ENCODE measurements around the gene DLG5. TPM values are rescaled to one million over a fixed set of nuclear protein-coding genes. Genes with fewer than 3 reads are reported as not detected.

The DLG5 gene
- total RNA-seq, 1 donor from 2014 or later: 34.6 TPM

DNA sequence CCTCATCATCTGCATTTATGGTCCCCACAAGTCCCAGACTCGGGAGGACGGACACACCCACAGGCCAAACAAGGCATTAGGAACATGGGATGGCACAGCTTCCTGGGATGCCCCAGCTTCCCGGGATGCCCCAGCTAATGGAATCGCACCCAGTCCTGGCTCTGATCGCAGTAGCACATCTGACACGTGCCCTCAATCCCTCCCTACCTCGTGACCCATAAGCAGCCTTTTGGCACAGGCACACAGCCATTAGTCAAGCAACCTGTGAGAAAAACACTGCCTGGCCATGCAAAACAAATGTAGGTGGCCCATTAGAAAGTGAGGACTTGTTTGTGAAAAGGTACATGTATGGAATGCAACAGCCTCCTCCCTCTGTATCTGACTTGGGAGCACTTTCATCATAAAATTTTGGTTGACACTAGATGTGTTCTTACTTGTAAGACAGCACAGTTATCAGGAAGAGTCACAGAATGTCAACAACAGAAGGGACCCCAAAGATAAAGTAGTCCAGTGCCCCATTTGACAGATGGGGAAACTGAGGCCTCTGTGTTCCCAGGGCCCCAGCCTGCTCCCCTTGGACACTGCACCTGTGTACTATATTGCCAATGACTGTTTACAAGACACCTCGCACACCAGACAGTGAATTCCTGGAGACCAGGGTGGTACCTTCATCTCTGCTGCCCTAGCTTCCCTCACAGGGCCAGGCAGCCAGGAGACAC lies 34.4 kb downstream of the DLG5 start:
- peak; percentile 7 for DNase-seq

- DNase-seq: no peak
Measured at GRCh38 chr10:77890097-77890496, 36.5 kb downstream of the DLG5 start.

- peak; percentile 17 for DNase-seq
Measured at GRCh38 chr10:77889277-77889903, 37.2 kb downstream of the DLG5 start.

- no peak for DNase-seq
Measured at GRCh38 chr10:77888356-77888703, 38.2 kb downstream of the DLG5 start.

DNA sequence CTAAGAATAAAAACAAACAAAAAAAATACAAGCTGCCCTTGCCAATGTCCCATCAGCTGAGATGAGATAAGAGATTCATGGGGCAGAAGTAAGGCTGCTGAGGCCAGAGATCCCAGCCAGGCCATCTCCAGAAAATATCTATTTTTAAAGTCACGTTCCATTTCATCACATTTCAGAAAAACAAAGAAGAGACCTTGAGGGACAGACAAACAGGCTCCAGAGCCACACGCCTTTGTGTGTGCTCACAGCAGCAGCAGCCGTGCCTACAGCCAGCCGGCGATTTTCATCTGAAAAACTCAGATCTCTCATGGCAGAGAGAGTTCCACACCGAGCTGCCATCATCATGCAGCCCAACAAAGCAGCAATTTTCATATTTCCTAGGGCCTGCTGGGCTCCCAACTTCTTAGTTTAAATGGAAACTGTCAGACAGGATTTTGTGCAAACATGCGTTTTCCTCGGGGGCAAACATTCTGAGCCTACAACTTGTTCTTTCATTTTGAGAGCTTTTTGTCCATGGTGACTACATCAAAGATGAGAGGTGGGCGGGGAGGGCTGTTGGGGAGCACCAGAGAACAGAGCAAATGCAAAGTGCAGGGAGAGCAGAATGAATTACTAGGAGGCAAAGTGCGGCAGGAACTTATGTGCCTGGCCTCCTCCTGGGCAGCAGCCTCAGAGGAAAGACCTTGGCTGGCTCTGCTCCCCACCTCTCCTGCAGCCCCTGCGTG lies 38.8 kb downstream of the DLG5 start:
- peak; percentile 35 for DNase-seq

GRCh38 chr10:77886795-77887355 lies 39.7 kb downstream of the DLG5 start:
- DNase-seq: no peak

GRCh38 chr10:77884181-77884580 lies 42.4 kb downstream of the DLG5 start:
- DNase-seq: no peak

DNA sequence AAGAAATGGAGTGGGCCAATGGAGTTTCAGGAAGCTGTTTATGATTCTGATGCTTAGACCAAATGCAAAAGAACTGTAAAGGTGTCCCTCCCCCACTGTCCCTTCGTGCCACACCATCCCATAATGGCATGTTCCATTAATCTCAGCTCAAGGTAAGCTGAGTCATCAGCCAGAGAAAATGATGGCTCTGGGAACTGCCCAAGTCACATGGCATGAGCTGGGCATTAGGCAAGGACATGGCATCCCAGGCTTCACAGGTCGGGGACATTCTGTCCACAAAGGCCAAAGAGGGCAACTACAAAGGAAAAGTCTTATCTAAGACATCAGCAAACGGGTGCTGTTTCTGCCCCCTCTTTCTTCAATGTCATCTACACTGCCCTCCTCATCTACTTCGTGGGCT lies 44.9 kb downstream of the DLG5 start:
- DNase-seq: no peak

DNA sequence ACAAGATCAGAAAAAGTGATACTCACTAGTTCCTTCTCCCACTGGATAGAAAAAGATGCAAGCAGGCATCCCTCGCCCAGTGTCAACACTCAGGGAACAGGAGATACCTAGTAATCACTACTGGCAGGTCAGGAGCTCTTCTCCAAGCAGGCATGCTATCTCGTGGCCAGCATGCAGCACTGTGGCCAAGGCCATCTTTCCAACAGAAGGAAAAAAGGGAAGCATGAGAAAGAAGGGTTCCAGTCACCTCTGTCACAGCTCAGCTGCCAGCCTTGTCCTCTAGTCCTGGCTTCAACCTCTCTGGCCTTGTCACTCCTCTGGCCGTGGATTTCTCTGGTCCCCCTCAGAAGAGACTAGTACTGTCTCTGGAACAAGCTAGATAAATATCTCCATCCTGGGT lies 45.3 kb downstream of the DLG5 start:
- no peak for DNase-seq

DNA sequence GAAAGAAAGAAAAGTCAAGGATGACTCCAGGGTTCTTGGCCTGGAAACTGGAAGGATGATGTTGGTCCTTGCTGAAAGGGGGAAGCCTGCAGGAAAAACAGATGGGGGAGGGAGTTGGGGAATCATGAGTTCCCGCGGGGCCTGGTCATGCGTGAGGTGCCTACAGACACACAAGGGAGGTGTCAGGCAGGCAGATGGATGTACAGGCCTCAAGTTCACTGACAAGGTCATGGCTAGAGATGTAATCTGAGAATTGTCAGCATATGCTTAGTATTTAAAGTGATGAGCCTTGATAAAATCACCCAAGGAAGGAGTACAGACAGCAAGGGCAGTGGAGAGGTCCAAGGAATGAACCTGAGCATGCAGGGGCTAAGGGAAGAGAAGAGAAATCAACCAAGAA lies 46.8 kb downstream of the DLG5 start:
- no peak for DNase-seq

DNA sequence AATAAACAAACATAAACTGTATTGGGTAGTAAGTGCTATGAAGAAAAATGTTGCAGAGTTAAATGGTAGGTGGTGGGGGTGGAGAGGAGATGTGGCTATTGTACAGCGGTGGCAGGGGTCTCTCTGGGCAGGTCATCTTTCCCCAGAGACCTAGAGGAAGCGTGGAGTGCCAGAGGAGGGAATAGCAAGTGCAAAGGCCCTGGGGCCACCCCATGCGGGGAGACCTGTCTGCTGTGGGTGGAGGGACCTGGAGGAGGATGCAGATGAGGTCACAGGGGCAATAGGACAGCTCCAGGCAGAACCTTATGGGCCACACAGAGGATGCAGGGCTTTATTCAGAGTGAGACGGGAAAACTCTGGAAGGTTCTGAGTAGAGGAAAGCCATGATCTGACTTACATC lies 47.5 kb downstream of the DLG5 start:
- DNase-seq: no peak

DNA sequence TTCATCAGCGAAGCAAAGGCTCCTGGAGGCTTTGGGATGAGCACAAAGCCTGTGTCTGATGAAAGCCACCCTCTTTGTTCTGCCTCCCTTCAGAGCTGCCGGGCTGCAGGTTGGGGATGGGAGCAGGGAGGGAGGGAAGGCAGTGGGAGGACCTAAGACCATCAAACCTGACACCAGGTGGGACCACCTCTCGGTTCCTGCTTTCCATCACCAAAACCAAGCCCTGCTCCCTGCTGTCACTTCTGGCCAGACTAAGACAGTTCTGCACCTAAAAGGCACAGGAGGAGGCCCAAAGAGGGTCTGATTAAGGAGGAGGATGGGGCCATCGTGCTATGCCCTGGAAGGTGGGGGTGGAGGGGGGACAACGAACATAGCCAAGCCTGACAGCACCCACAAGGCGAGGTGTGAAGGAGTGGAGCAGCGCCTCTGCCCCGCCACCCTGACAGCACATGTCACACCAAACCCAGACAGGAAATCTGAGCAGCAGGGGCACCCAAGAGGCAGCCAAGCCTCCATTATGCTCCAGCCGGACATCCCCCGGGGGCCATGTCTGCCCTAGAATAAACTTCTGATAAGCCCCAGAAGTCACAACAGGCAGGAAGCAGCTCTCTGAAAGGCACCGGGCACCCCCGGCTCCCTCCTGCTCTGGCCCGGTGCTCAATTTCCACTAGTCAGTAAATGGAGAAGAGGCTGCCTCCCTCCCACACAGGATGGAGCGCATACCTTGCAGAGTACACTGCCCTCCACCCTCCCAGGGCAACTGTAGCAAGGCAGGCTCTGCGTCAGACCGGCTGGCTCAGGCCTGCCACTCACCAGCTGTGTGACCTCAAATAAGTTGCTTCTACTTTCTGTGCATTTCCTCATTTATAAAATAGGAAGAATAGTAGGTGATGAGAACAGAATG lies 48.9 kb downstream of the DLG5 start:
- peak; percentile 38 for DNase-seq

DNA sequence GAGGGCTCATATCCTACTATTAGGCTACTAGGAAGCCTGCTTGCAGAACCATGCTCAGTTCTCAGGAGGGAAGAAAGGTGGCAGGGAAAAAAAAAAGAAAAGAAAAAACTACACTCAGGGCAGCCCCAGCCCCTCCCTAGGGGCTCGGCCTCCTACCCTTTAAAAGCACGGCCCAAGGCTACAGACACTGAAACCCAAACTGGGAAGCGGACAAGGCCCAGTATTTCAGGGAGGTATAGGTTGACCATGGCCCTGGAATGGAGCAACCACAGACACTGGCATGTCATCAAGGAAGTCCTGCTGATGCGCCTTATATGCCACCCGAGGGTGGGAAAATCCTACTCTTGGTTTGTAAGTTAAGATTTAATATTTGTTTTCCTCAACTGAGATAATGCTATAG lies 50.8 kb downstream of the DLG5 start:
- DNase-seq: no peak

DNA sequence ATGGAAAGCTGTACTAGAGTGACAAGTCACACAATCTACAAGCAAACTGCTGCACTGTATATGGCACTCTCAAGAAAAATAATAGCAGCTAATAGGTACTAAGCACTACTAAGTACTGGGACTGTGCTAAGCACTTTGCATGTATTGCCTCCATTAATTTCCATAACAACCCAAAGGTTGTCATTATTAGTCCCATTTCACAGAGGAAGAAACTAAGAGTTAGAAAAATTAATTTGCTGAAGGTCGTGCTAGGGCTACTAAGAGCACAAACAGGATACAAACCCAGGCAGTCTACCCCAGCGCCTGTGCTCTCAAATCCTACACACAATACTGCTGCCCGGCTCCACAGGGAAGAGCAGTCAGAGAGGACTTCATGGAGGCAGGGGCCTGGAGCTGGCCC lies 51.7 kb downstream of the DLG5 start:
- no peak for DNase-seq

DNA sequence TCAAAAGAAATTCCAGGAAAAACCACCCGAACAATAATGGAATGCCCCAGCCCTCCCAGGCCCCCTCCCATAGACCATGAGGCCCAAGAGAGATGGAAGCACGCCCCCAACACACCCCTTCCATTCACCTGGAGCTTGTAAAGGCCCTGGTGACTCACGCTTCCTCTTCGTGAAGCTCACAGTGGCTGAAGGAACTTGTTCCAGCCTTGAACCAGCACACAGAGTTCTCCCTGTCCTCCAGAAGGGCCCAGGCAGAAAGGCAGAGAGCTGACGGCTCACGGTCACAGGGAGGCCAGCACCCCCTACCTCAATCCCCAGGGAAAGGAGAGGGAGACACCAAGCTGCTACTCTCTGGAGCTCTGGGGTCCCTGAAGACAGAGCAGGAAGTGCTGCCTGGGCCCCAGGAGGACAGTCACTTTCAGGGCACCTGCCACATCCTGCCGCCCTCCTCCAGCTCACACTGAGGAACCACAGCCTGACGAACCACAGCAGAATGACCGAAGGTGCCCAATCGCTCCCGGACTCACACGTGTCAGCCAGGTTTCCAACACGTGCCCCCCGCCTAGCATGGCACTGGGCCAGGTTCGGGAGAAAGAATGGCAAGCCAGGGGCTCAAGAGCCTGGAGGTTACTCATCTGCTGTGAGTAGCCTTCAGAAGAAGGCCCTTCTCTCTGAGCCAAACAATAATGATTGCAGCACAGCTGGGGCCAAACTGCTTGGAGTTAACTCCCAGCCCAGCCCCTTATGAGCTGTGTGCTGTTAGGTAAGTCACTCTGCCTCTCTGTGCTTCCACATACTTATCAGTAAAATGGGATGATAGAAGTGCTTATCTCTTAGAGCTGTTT lies 52.8 kb downstream of the DLG5 start:
- DNase-seq: no peak

GRCh38 chr10:77872947-77873535 lies 53.5 kb downstream of the DLG5 start:
- DNase-seq: no peak

DNA sequence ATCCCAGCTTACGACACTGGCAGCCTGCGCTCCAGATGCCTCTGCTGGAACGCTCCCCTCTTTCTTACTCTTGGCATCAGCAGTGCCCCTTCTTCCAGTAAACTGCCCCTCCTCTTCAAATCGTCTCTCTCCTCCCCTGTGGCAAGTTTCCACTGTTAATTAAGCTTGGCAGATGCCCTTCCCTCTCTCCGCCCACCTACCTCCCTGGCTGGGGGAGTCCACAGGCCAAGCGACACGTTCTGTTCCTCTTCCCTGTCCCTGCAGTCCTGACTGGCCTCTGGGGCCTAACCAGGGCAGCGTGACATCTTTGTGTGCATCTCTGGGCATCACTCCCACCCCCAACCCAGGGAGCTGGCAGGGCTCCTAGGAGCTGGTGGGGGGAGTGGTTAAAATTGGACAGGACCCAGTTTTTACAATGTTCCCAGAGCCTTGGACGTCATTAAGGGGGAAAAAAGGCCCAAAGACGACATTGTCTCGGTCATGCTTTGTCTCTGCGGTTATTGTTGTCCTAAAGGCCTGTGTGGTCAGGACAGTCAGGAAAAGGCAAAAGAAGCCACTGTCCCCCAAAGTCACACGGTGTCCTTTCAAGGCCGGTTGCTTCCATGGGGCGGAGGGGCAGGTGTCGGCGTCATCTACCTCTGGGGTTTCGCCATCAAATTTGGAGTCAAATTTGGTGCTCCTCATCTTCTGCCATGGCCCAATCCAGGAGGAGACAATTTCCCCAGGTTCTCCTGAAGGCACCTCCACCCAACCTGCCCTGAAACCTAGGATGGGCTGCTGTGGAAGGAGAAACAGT lies 54.2 kb downstream of the DLG5 start:
- peak; percentile 82 for DNase-seq

DNA sequence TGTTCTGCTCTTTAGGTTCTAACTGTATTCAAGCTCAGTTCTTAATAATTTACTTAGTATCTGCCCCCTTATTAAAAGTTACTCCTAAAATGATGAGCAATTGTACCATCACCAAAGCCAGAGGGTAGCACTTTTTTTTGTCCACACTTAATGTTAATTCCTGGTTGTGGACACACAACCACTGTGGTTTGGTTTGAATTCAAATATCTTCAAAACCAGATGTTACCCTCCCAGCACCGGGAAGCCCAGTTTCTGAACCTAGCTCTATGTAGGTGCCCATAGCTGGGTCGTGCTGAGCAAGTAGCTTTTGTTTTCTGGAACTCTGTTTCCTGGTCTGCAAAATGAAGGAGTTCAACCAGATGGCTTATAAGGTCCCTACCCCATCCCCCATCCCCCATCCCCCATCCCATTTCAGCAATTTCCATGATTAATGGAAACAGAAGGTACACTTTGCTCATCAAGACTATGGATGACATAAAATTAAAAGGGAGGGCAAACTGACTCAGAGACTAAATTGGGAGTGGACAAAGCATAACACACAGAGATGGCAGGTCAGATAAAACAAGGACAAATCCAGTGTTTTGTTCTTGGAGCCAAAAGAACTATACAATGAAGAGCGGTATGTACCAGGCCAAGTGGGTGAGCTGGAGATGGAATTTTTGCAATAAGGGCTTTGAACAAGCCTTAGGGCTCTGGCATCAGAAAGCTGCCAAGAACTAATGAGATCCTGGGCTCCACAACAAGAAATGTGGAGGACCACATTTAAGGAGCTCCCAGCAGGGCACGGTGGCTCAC lies 56.7 kb downstream of the DLG5 start:
- no peak for DNase-seq

GRCh38 chr10:77868523-77868922 lies 58.0 kb downstream of the DLG5 start:
- DNase-seq: no peak
